Neural cell (in vitro differentiated cells): ENCODE results near the gene ARHGAP24. TPM values are rescaled to one million over a fixed set of nuclear protein-coding genes. Genes with fewer than 3 reads are reported as not detected.
"Not testable (repeated sequence)": the region's sequence is repeated elsewhere in the genome, so short reads cannot be mapped to it uniquely, and the experiment has no call there.

Experiments used
- H2AFZ ChIP-seq: fragments of 200-600, 300-800 bp; sonication (generic), shearing (Covaris generic); 2 replicates; pipeline ENCODE4 v1.6.0; 2014; ENCODE audit warnings: low read depth, mild to moderate bottlenecking, antibody characterized with exemption, low read length, moderate library complexity
- H3F3A ChIP-seq: fragments of 200-600 bp; shearing (Covaris generic); 2 replicates; pipeline ENCODE4 v1.6.1; 2016; ENCODE audit warnings: mild to moderate bottlenecking, moderate library complexity, mixed read lengths, antibody characterized with exemption, low read length; ENCODE audit not compliant: insufficient read depth, poor library complexity, severe bottlenecking
- H3K27ac ChIP-seq: fragments of 200-600, 300-800 bp; sonication (generic), shearing (Covaris generic); 2 replicates; pipeline ENCODE4 v1.5.1; 2014; ENCODE audit warnings: mild to moderate bottlenecking, low read length, moderate library complexity
- H3K27me3 ChIP-seq: fragments of 300-800, 200-600 bp; sonication (generic), shearing (Covaris generic); 2 replicates; pipeline ENCODE4 v1.6.0; 2014; ENCODE audit warnings: mild to moderate bottlenecking, low read depth, low read length, moderate library complexity; ENCODE audit not compliant: insufficient read depth
- H3K36me3 ChIP-seq: fragments of 300-800, 200-600 bp; sonication (generic), shearing (Covaris generic); 2 replicates; pipeline ENCODE4 v1.5.1; 2014; ENCODE audit warnings: mild to moderate bottlenecking, antibody characterized with exemption, low read length, moderate library complexity; ENCODE audit not compliant: insufficient read depth
- H3K4me2 ChIP-seq: fragments of 300-800, 200-600 bp; sonication (generic), shearing (Covaris generic); 2 replicates; pipeline ENCODE4 v1.6.0; 2014; ENCODE audit warnings: mild to moderate bottlenecking, low read length
- H3K4me3 ChIP-seq: fragments of 300-800, 200-600 bp; sonication (generic), shearing (Covaris generic); 2 replicates; pipeline ENCODE4 v1.5.1; 2014; ENCODE audit warnings: mild to moderate bottlenecking, low read length, moderate library complexity
- H3K79me2 ChIP-seq: fragments of 200-600 bp; shearing (Covaris generic); replicated peaks from 2 replicates; pipeline ENCODE4 v1.6.0; 2014; ENCODE audit warnings: mild to moderate bottlenecking, low read length, moderate library complexity; ENCODE audit not compliant: insufficient read depth
- H3K9ac ChIP-seq: fragments of 300-800, 200-600 bp; sonication (generic), shearing (Covaris generic); 2 replicates; pipeline ENCODE4 v1.6.1; 2016; ENCODE audit warnings: mild to moderate bottlenecking, low read length, mixed read lengths
- H3K9me2 ChIP-seq: fragments of 200-600 bp; shearing (Covaris generic); 2 replicates; pipeline ENCODE4 v1.6.1; 2016; ENCODE audit warnings: mild to moderate bottlenecking, low read length, mixed read lengths; ENCODE audit not compliant: insufficient read depth
- H3K9me3 ChIP-seq: fragments of 200-600, 300-800 bp; sonication (generic), shearing (Covaris generic); 2 replicates; pipeline ENCODE4 v1.6.1; 2016; ENCODE audit warnings: mild to moderate bottlenecking, mixed run types, low read length, moderate library complexity, mixed read lengths
- H4K20me1 ChIP-seq: fragments of 200-600 bp; shearing (Covaris generic); 2 replicates; pipeline ENCODE4 v1.6.1; 2016; ENCODE audit warnings: mild to moderate bottlenecking, mixed run types; ENCODE audit not compliant: insufficient read depth
- CTCF ChIP-seq: fragments of 450-650 bp; IDR thresholded peaks from 2 replicates; pipeline ENCODE4 v1.5.1; 2014; ENCODE audit warnings: antibody characterized with exemption, mild to moderate bottlenecking, moderate library complexity; ENCODE audit not compliant: poor library complexity, severe bottlenecking
- EP300 ChIP-seq: fragments of 450-650 bp; conservative IDR thresholded peaks from 2 replicates; pipeline ENCODE4 v1.6.1; 2014; ENCODE audit warnings: antibody characterized with exemption, mild to moderate bottlenecking, moderate library complexity; ENCODE audit not compliant: poor library complexity, severe bottlenecking
- EZH2 ChIP-seq: fragments of 200-600, 300-800 bp; shearing (Covaris generic), sonication (generic); IDR thresholded peaks from 2 replicates; pipeline ENCODE4 v1.6.1; 2014; ENCODE audit warnings: antibody characterized with exemption, low read length, borderline replicate concordance, mild to moderate bottlenecking; ENCODE audit not compliant: insufficient read depth, poor library complexity, severe bottlenecking
- MXI1 ChIP-seq: fragments of 450-650 bp; conservative IDR thresholded peaks from 2 replicates; pipeline ENCODE4 v1.6.1; 2014; ENCODE audit warnings: antibody characterized with exemption, mild to moderate bottlenecking; ENCODE audit not compliant: poor library complexity, severe bottlenecking
- POLR2AphosphoS5 ChIP-seq: IDR thresholded peaks from 2 replicates; pipeline ENCODE4 v1.6.1; 2012
- RAD21 ChIP-seq: fragments of 450-650 bp; conservative IDR thresholded peaks from 2 replicates; pipeline ENCODE4 v1.6.1; 2014; ENCODE audit warnings: antibody characterized with exemption, mild to moderate bottlenecking, moderate library complexity
- SMC3 ChIP-seq: fragments of 450-650 bp; conservative IDR thresholded peaks from 2 replicates; pipeline ENCODE4 v1.6.1; 2014; ENCODE audit warnings: antibody characterized with exemption, mild to moderate bottlenecking, moderate library complexity; ENCODE audit not compliant: poor library complexity
- TAF1 ChIP-seq: IDR thresholded peaks from 2 replicates; pipeline ENCODE4 v1.6.1; 2012; ENCODE audit warnings: low read depth
- polyA plus RNA-seq: library from polyadenylated mRNA; depleted of rRNA; stranded (reverse); fragments of >200 nt; gene quantifications from 2 replicates; pipeline ENCODE4 v1.2.3, GENCODE V29; 2014
- TF ChIP-seq, protein P1 (sequence below): IDR thresholded peaks from 2 replicates; pipeline ENCODE4 v1.6.1; 2012; ENCODE audit warnings: borderline replicate concordance

Gene ARHGAP24
- polyA plus RNA-seq, 1 donor from 2014 or later: 2.9 TPM

GRCh38 chr4:85500110-85500867 is 25.3 kb downstream of the ARHGAP24 start:
- Histone ChIP-seq H3K36me3 (no peaks in the 10 kb centered on the region), H3K27ac (no peak overlapping the region), H3K9ac (no peak overlapping the region), H4K20me1 (no peaks in the 10 kb centered on the region), H3K4me3 (no peak overlapping the region), H3F3A (no peaks in the 10 kb centered on the region), H3K27me3 (no peaks in the 10 kb centered on the region), H3K79me2 (no peaks in the 10 kb centered on the region), H3K9me3 (no peaks in the 10 kb centered on the region), H2AFZ (no peak overlapping the region), H3K9me2 (no peaks in the 10 kb centered on the region), H3K4me2 (no peak overlapping the region)
- no peak for TF ChIP-seq MXI1
- TF ChIP-seq EP300: no peak
- TF ChIP-seq TAF1: no peak
- no peak for TF ChIP-seq RAD21
- no peak for TF ChIP-seq SMC3
- TF ChIP-seq CTCF: no peak
- TF ChIP-seq, protein P1, sequence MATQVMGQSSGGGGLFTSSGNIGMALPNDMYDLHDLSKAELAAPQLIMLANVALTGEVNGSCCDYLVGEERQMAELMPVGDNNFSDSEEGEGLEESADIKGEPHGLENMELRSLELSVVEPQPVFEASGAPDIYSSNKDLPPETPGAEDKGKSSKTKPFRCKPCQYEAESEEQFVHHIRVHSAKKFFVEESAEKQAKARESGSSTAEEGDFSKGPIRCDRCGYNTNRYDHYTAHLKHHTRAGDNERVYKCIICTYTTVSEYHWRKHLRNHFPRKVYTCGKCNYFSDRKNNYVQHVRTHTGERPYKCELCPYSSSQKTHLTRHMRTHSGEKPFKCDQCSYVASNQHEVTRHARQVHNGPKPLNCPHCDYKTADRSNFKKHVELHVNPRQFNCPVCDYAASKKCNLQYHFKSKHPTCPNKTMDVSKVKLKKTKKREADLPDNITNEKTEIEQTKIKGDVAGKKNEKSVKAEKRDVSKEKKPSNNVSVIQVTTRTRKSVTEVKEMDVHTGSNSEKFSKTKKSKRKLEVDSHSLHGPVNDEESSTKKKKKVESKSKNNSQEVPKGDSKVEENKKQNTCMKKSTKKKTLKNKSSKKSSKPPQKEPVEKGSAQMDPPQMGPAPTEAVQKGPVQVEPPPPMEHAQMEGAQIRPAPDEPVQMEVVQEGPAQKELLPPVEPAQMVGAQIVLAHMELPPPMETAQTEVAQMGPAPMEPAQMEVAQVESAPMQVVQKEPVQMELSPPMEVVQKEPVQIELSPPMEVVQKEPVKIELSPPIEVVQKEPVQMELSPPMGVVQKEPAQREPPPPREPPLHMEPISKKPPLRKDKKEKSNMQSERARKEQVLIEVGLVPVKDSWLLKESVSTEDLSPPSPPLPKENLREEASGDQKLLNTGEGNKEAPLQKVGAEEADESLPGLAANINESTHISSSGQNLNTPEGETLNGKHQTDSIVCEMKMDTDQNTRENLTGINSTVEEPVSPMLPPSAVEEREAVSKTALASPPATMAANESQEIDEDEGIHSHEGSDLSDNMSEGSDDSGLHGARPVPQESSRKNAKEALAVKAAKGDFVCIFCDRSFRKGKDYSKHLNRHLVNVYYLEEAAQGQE: no peak
- no peak for TF ChIP-seq EZH2
- TF ChIP-seq POLR2AphosphoS5: no peak

DNA sequence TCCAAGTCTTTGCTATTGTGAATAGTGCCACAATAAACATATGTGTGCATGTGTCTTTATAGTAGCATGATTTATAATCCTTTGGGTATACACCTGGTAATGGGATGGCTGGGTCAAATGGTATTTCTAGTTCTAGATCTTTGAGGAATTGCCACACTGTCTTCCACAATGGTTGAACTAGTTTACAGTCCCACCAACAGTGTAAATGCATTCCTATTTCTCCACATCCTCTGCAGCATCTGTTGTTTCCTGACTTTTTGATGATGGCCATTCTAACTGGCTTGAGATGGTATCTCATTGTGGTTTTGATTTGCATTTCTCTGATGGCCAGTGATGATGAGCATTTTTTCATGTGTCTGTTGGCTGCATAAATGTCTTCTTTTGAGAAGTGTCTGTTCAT is 26.2 kb downstream of the ARHGAP24 start:
- H3K4me2 ChIP-seq, H3K9me3 ChIP-seq, H3K27me3 ChIP-seq, H3K9ac ChIP-seq, H4K20me1 ChIP-seq, H3K9me2 ChIP-seq, H3F3A ChIP-seq, H3K27ac ChIP-seq, H3K36me3 ChIP-seq, H3K79me2 ChIP-seq, H3K4me3 ChIP-seq, H2AFZ ChIP-seq: not testable (repeated sequence)

- no peak overlapping the region for H3K4me2 ChIP-seq
- H3K36me3 ChIP-seq: no peaks in the 10 kb centered on the region
- H3K9me2 ChIP-seq: no peaks in the 10 kb centered on the region
- H3K79me2 ChIP-seq: no peaks in the 10 kb centered on the region
- no peak for TF ChIP-seq TAF1
- TF ChIP-seq, protein P1: no peak
- TF ChIP-seq MXI1: no peak
- no peak for TF ChIP-seq CTCF
- TF ChIP-seq RAD21: no peak
- no peak for TF ChIP-seq POLR2AphosphoS5
- TF ChIP-seq EZH2: no peak
- TF ChIP-seq SMC3: no peak
- TF ChIP-seq EP300: no peak
- no peaks in the 10 kb centered on the region for H3K27me3 ChIP-seq
- H3K9ac ChIP-seq: no peak overlapping the region
- no peaks in the 10 kb centered on the region for H3K9me3 ChIP-seq
- H3K4me3 ChIP-seq: no peak overlapping the region
- H3K27ac ChIP-seq: no peak overlapping the region
- no peaks in the 10 kb centered on the region for H4K20me1 ChIP-seq
- no peaks in the 10 kb centered on the region for H3F3A ChIP-seq
- H2AFZ ChIP-seq: no peak overlapping the region
These were observed 33.7 kb downstream of the ARHGAP24 start for GRCh38 chr4:85508654-85509053.
